ENCODE results near the gene PDCL2. TPM values are rescaled to one million over a fixed set of nuclear protein-coding genes. Genes with fewer than 3 reads are reported as not detected.

Gene PDCL2
- total RNA-seq, 1 experiment from 2014 or later: not detected

Other genes with a start within 250 kb of the PDCL2 start
- gene SRD5A3, start 246.0 kb downstream of the PDCL2 start, total RNA-seq (2014; rRNA removed; shearing (Covaris generic)): 7.9 and 13.4 TPM in 2 replicates
- gene TMEM165, start 196.3 kb downstream of the PDCL2 start, total RNA-seq (2014; rRNA removed; shearing (Covaris generic)): 87.8 and 127 TPM in 2 replicates
- gene CLOCK, start 45.3 kb downstream of the PDCL2 start, total RNA-seq (2014; rRNA removed; shearing (Covaris generic)): 9.9 and 14.3 TPM in 2 replicates
- not detected in 2 replicates for gene NMU, start 44.1 kb upstream of the PDCL2 start, total RNA-seq (2014; rRNA removed; shearing (Covaris generic))
- not detected in 2 replicates for gene EXOC1L, start 227.5 kb upstream of the PDCL2 start, total RNA-seq (2014; rRNA removed; shearing (Covaris generic))